Fibroblast of lung (primary cell): Measurements from ENCODE around the gene CENPP. TPM values are rescaled to one million over a fixed set of nuclear protein-coding genes. Genes with fewer than 3 reads are reported as not detected.

Experiments used
- DNase-seq, 2 donors: peaks; one replicate each; pipeline versions ENCODE4 v3.0.0 to v3.0.0-alpha.2; 2010; ENCODE audit warnings: low read depth in 2 of 2
- H2AFZ ChIP-seq: 2 replicates; pipeline ENCODE4 v1.5.1; 2012; ENCODE audit warnings: low read length, control low read depth, inconsistent platforms
- H3K27ac ChIP-seq: 2 replicates; pipeline ENCODE4 v1.5.1; 2011; ENCODE audit warnings: low read length, control low read depth; ENCODE audit not compliant: insufficient read depth
- H3K27me3 ChIP-seq: 2 replicates; pipeline ENCODE4 v1.5.1; 2011; ENCODE audit warnings: mild to moderate bottlenecking, low read length; ENCODE audit not compliant: control insufficient read depth, insufficient read depth
- H3K36me3 ChIP-seq: 2 replicates; pipeline ENCODE4 v1.5.1; 2011; ENCODE audit warnings: low read length; ENCODE audit not compliant: control insufficient read depth, insufficient read depth
- H3K4me1 ChIP-seq: 2 replicates; pipeline ENCODE4 v1.5.1; 2011; ENCODE audit warnings: low read length; ENCODE audit not compliant: control insufficient read depth, insufficient read depth; ENCODE audit errors: extremely low read depth
- H3K4me2 ChIP-seq: 2 replicates; pipeline ENCODE4 v1.5.1; 2011; ENCODE audit warnings: low read length, control low read depth; ENCODE audit not compliant: insufficient read depth; ENCODE audit errors: extremely low read depth
- H3K4me3 ChIP-seq, 4 experiments: fragments of 200-600 bp in 1 of 4; sonication (generic) in 1 of 4; replicated peaks in 1 of 4; 2 replicates each; pipeline ENCODE4 v1.5.1; 2011 to 2016; ENCODE audit warnings: low read length in 4 of 4, low read depth in 3 of 4, mild to moderate bottlenecking in 3 of 4, control low read depth in 2 of 4, inconsistent platforms in 1 of 4, mixed read lengths in 1 of 4; ENCODE audit not compliant: insufficient read depth in 1 of 4; ENCODE audit errors: control extremely low read depth in 1 of 4
- H3K79me2 ChIP-seq: 2 replicates; pipeline ENCODE4 v1.5.1; 2012; ENCODE audit warnings: mild to moderate bottlenecking, low read length, inconsistent platforms; ENCODE audit not compliant: control insufficient read depth, insufficient read depth
- H3K9ac ChIP-seq: 2 replicates; pipeline ENCODE4 v1.5.1; 2011; ENCODE audit warnings: mild to moderate bottlenecking, low read length, control low read depth; ENCODE audit not compliant: insufficient read depth
- H3K9me3 ChIP-seq: 2 replicates; pipeline ENCODE4 v1.5.1; 2012; ENCODE audit warnings: low read depth, low read length; ENCODE audit not compliant: control insufficient read depth, insufficient read depth
- H4K20me1 ChIP-seq: 2 replicates; pipeline ENCODE4 v1.5.1; 2011; ENCODE audit warnings: low read length; ENCODE audit not compliant: control insufficient read depth, insufficient read depth; ENCODE audit errors: extremely low read depth
- EZH2 ChIP-seq: IDR thresholded peaks from 2 replicates; pipeline ENCODE4 v1.5.1; 2012; ENCODE audit warnings: low read length, control low read depth, mild to moderate bottlenecking; ENCODE audit errors: missing control alignments
- polyA plus RNA-seq, 2 donors: library from polyadenylated mRNA; depleted of rRNA in 1 of 2; stranded (reverse) in 1 of 2; unstranded in 1 of 2; fragments of >200 nt; gene quantifications; 2 replicates each; pipeline ENCODE4 v1.2.1, GENCODE V29; 2011 to 2012; ENCODE audit warnings: missing spikeins in 1 of 2
- total RNA-seq: library from RNA; depleted of rRNA; stranded (reverse); fragments of >200 nt; gene quantifications from 2 replicates; pipeline ENCODE4 v1.2.1, GENCODE V29; 2014
- TF ChIP-seq, protein P1 (sequence below), 2 donors: IDR thresholded peaks in 1 of 2; conservative IDR thresholded peaks in 1 of 2; 1 replicate in 1 of 2; 2 replicates in 1 of 2; pipeline ENCODE4 v1.5.1; 2011 to 2012; ENCODE audit warnings: low read length in 2 of 2, control low read depth in 1 of 2, inconsistent platforms in 1 of 2, low read depth in 1 of 2, mild to moderate bottlenecking in 1 of 2

Gene CENPP
- total and polyA plus RNA-seq, 2 donors (not counting 1 experiment from before 2014, with no cell fraction given): 1.7 to 2.4 TPM

- no peaks in the 10 kb centered on the region for H3K9me3 ChIP-seq
- no peaks in the 10 kb centered on the region for H3K27me3 ChIP-seq
- H3K9ac ChIP-seq: no peak overlapping the region
- H3K4me2 ChIP-seq: no peak overlapping the region
- peaks cover 8% of the 10 kb centered on the region for H3K4me1 ChIP-seq
- H3K4me3 ChIP-seq: no peak overlapping the region
- DNase-seq: no peak
- H3K36me3 ChIP-seq: no peaks in the 10 kb centered on the region
- no peak overlapping the region for H3K27ac ChIP-seq
- no peaks in the 10 kb centered on the region for H4K20me1 ChIP-seq
- no peak for TF ChIP-seq EZH2
- TF ChIP-seq, protein P1, sequence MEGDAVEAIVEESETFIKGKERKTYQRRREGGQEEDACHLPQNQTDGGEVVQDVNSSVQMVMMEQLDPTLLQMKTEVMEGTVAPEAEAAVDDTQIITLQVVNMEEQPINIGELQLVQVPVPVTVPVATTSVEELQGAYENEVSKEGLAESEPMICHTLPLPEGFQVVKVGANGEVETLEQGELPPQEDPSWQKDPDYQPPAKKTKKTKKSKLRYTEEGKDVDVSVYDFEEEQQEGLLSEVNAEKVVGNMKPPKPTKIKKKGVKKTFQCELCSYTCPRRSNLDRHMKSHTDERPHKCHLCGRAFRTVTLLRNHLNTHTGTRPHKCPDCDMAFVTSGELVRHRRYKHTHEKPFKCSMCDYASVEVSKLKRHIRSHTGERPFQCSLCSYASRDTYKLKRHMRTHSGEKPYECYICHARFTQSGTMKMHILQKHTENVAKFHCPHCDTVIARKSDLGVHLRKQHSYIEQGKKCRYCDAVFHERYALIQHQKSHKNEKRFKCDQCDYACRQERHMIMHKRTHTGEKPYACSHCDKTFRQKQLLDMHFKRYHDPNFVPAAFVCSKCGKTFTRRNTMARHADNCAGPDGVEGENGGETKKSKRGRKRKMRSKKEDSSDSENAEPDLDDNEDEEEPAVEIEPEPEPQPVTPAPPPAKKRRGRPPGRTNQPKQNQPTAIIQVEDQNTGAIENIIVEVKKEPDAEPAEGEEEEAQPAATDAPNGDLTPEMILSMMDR (conservative IDR thresholded peaks at IDR 0.05 in 1 of 2, IDR thresholded peaks at IDR 0.05 in 1 of 2; ENCODE audit: low read depth in 1 of 2, low read length in 2 of 2): no peak
- H2AFZ ChIP-seq: no peak overlapping the region
- no peaks in the 10 kb centered on the region for H3K79me2 ChIP-seq
Measured at GRCh38 chr9:92467041-92467440, 141.3 kb downstream of the CENPP start.

DNA sequence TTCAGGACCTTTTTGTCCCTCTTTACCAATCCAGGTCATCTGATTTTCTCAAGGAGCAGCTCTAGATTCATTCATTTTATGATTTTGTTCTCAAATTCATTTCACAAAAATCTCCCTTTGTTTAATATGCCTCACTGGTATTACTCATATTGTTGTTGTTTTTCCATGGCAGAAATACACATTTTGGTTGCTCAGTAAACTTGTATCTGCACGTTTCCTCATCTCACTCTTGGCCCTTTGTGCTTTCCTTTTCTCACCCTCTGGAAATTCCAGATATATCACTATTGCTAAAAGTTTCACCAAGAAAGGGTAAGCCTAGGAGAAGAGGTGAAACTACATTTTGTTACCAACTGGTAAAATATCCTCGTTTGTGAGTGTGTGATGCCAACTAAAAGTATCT, 141.8 kb downstream of the CENPP start:
- no peaks in the 10 kb centered on the region for H3K79me2 ChIP-seq
- no peak for TF ChIP-seq EZH2
- TF ChIP-seq, protein P1 (conservative IDR thresholded peaks at IDR 0.05 in 1 of 2, IDR thresholded peaks at IDR 0.05 in 1 of 2; ENCODE audit: low read depth in 1 of 2, low read length in 2 of 2): no peak
- H3K9me3 ChIP-seq: no peaks in the 10 kb centered on the region
- no peak overlapping the region for H2AFZ ChIP-seq
- no peak for DNase-seq
- H3K36me3 ChIP-seq: no peaks in the 10 kb centered on the region
- no peak overlapping the region for H3K4me3 ChIP-seq
- H3K27ac ChIP-seq: no peak overlapping the region
- H4K20me1 ChIP-seq: no peaks in the 10 kb centered on the region
- no peaks in the 10 kb centered on the region for H3K27me3 ChIP-seq
- no peak overlapping the region for H3K4me2 ChIP-seq
- peaks cover 8% of the 10 kb centered on the region for H3K4me1 ChIP-seq
- no peak overlapping the region for H3K9ac ChIP-seq

- H4K20me1 ChIP-seq: no peaks in the 10 kb centered on the region
Measured at GRCh38 chr9:92468206-92468605, 142.5 kb downstream of the CENPP start.

More at GRCh38 chr9:92468206-92468605, 142.5 kb downstream of the CENPP start:
- no peak for TF ChIP-seq EZH2
- TF ChIP-seq, protein P1 (conservative IDR thresholded peaks at IDR 0.05 in 1 of 2, IDR thresholded peaks at IDR 0.05 in 1 of 2; ENCODE audit: low read depth in 1 of 2, low read length in 2 of 2): no peak
- Histone ChIP-seq H3K27ac (no peak overlapping the region), H3K4me2 (no peak overlapping the region), H2AFZ (peak overlapping the region; percentile 29), H3K4me3 (no peak overlapping the region), H3K79me2 (no peaks in the 10 kb centered on the region), H3K9me3 (no peaks in the 10 kb centered on the region), H3K4me1 (peaks cover 8% of the 10 kb centered on the region), H3K27me3 (no peaks in the 10 kb centered on the region), H3K9ac (no peak overlapping the region), H3K36me3 (no peaks in the 10 kb centered on the region)
- DNase-seq: peak in 1 of 2 donors; percentile 61
